OCI-LY1 (cell line): ENCODE data around the gene DRC3.

Experiments used
- CTCF ChIP-seq: fragments of 200-600 bp; sonication (generic), shearing (Covaris generic); IDR thresholded peaks from 2 replicates; pipeline ENCODE4 v1.5.1; 2017; ENCODE audit warnings: mild to moderate bottlenecking, antibody characterized with exemption, low read length, moderate library complexity, mixed read lengths
- EZH2 ChIP-seq: fragments of 200-600 bp; sonication (generic), shearing (Covaris generic); IDR thresholded peaks from 2 replicates; pipeline ENCODE4 v1.8.0; 2017; ENCODE audit warnings: borderline replicate concordance, mixed run types, mild to moderate bottlenecking, antibody characterized with exemption, low read length, moderate library complexity, mixed read lengths

DNA sequence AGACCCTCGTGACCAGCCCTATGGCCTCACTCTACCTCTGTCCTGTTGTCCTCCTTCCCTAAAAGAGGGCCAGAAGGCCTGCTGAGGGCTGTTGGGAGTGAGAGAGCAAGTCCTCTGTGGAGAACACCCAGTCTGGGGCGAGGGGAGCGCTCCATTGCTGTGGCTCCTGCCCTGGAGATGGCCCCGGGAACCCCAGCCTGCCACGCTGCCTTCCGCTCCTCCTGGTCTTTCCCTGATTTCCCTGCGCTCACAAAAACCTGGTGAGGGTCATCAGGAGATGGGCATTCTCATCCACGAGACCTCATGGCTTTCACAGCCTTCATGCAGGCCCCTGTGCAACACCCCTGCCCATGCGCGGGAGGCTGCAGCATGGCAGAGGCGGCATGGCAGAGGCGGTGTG lies 21.2 kb downstream of the DRC3 start:
- TF ChIP-seq CTCF (no peak), EZH2 (no peak)
